Ovary (tissue), 3 donors: ENCODE measurements around the gene REEP6.

ENCODE experiments used
- POLR2A ChIP-seq: fragments of 450-650 bp; IDR thresholded peaks from one replicate; pipeline ENCODE4 v1.6.1; 2017; ENCODE audit warnings: antibody characterized with exemption, mild to moderate bottlenecking, moderate library complexity
- TF ChIP-seq, protein P1 (sequence below), 3 donors: fragments of 450-650 bp in 2 of 3; fragments of 200-600 bp in 1 of 3; IDR thresholded peaks; one replicate each; pipeline versions ENCODE4 v1.5.1 to v1.8.0; 2016 to 2022; ENCODE audit warnings: antibody characterized with exemption in 3 of 3, mild to moderate bottlenecking in 1 of 3
- donor health status: DM: no; HTN: no; CAD: no.

- TF ChIP-seq, protein P1, sequence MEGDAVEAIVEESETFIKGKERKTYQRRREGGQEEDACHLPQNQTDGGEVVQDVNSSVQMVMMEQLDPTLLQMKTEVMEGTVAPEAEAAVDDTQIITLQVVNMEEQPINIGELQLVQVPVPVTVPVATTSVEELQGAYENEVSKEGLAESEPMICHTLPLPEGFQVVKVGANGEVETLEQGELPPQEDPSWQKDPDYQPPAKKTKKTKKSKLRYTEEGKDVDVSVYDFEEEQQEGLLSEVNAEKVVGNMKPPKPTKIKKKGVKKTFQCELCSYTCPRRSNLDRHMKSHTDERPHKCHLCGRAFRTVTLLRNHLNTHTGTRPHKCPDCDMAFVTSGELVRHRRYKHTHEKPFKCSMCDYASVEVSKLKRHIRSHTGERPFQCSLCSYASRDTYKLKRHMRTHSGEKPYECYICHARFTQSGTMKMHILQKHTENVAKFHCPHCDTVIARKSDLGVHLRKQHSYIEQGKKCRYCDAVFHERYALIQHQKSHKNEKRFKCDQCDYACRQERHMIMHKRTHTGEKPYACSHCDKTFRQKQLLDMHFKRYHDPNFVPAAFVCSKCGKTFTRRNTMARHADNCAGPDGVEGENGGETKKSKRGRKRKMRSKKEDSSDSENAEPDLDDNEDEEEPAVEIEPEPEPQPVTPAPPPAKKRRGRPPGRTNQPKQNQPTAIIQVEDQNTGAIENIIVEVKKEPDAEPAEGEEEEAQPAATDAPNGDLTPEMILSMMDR (IDR thresholded peaks at IDR 0.05), result no peak
- no peak for TF ChIP-seq POLR2A
Measured at GRCh38 chr19:1470055-1470304, 21.0 kb upstream of the REEP6 start.
